GM19328 (cell line): Measurements from ENCODE around the gene SYN1.
A peak's percentile ranks its signal among the peaks of the same experiment; 100 is the strongest.

Experiments used
- ATAC-seq: cut with Tn5 transposase; IDR thresholded peaks from one replicate; pipeline ENCODE4 v1.9.1; 2021; ENCODE audit warnings: mild to moderate bottlenecking, moderate library complexity; ENCODE audit not compliant: unreplicated experiment

Gene SYN1

GRCh38 chrX:47574076-47574546 is 45.5 kb downstream of the SYN1 start:
- no peak for ATAC-seq

- ATAC-seq, result no peak
Measured at GRCh38 chrX:47573341-47574075, 46.1 kb downstream of the SYN1 start.

- no peak for ATAC-seq
Measured at GRCh38 chrX:47572773-47573340, 46.8 kb downstream of the SYN1 start.

GRCh38 chrX:47571896-47572295 is 47.8 kb downstream of the SYN1 start:
- ATAC-seq, result no peak

GRCh38 chrX:47571215-47571614 is 48.4 kb downstream of the SYN1 start:
- ATAC-seq, result no peak

- no peak for ATAC-seq
Measured at GRCh38 chrX:47570794-47571193, 48.9 kb downstream of the SYN1 start.

GRCh38 chrX:47568656-47569295 is 50.9 kb downstream of the SYN1 start:
- no peak for ATAC-seq

- ATAC-seq, result no peak
Measured at GRCh38 chrX:47566841-47567240, 52.8 kb downstream of the SYN1 start.

- no peak for ATAC-seq
Measured at GRCh38 chrX:47564438-47565085, 55.1 kb downstream of the SYN1 start.

- no peak for ATAC-seq
Measured at GRCh38 chrX:47563801-47564315, 55.8 kb downstream of the SYN1 start.

- ATAC-seq, result no peak
Measured at GRCh38 chrX:47562615-47563243, 56.9 kb downstream of the SYN1 start.

- no peak for ATAC-seq
Measured at GRCh38 chrX:47561659-47562151, 58.0 kb downstream of the SYN1 start.

- peak; percentile 78 for ATAC-seq
Measured at GRCh38 chrX:47560934-47561658, 58.6 kb downstream of the SYN1 start, which contains the start of gene ARAF. Gene ARAF (plus strand): TSS chrX:47561205. CDS start chrX:47562968, 1,763 bp downstream.

- no peak for ATAC-seq
Measured at GRCh38 chrX:47560179-47560933, 59.3 kb downstream of the SYN1 start.

- no peak for ATAC-seq
Measured at GRCh38 chrX:47558436-47558835, 61.2 kb downstream of the SYN1 start.

- peak; percentile 89 for ATAC-seq
Measured at GRCh38 chrX:47556045-47556623, 63.5 kb downstream of the SYN1 start.

- ATAC-seq, result no peak
Measured at GRCh38 chrX:47543496-47543895, 76.2 kb downstream of the SYN1 start.

- no peak for ATAC-seq
Measured at GRCh38 chrX:47540754-47541538, 78.7 kb downstream of the SYN1 start.
